Measurements from ENCODE around the gene KCNMA1. TPM values are rescaled to one million over a fixed set of nuclear protein-coding genes. Genes with fewer than 3 reads are reported as not detected.

Gene KCNMA1
- total RNA-seq, 1 donor from 2014 or later, result 15.8 TPM

DNA sequence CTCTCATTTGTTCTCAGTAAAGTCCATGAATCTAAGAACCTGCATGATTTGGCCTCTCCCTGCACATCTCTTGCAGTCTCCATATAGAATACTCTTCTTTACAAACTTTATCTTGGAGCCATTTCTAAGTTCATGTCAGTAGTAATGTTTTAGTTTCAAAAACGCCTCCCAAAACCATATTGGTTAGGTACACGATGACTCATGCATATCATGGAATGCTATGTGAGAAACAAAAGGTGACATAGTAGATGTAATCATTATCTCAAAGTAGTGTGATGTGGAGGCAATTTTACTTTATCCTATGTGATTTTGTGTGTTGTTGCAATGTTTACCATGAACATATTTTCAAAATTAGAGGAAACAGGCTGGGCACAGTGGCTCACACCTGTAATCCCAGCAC is 520.7 kb downstream of the KCNMA1 start:
- H3K4me3 ChIP-seq (ENCODE audit: low read depth, low read length), result no peak overlapping the region
- TF ChIP-seq, protein P1, sequence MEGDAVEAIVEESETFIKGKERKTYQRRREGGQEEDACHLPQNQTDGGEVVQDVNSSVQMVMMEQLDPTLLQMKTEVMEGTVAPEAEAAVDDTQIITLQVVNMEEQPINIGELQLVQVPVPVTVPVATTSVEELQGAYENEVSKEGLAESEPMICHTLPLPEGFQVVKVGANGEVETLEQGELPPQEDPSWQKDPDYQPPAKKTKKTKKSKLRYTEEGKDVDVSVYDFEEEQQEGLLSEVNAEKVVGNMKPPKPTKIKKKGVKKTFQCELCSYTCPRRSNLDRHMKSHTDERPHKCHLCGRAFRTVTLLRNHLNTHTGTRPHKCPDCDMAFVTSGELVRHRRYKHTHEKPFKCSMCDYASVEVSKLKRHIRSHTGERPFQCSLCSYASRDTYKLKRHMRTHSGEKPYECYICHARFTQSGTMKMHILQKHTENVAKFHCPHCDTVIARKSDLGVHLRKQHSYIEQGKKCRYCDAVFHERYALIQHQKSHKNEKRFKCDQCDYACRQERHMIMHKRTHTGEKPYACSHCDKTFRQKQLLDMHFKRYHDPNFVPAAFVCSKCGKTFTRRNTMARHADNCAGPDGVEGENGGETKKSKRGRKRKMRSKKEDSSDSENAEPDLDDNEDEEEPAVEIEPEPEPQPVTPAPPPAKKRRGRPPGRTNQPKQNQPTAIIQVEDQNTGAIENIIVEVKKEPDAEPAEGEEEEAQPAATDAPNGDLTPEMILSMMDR (IDR thresholded peaks at IDR 0.05; ENCODE audit: insufficient read depth, low read length, severe bottlenecking), result no peak
- no peaks in the 10 kb centered on the region for H3K27me3 ChIP-seq (ENCODE audit: control insufficient read depth, insufficient read depth, low read length)
- peak; percentile 63 for DNase-seq (ENCODE audit: low read depth)
- no peak for FAIRE-seq
- H3K36me3 ChIP-seq (ENCODE audit: control insufficient read depth, insufficient read depth, low read length), result no peaks in the 10 kb centered on the region

DNA sequence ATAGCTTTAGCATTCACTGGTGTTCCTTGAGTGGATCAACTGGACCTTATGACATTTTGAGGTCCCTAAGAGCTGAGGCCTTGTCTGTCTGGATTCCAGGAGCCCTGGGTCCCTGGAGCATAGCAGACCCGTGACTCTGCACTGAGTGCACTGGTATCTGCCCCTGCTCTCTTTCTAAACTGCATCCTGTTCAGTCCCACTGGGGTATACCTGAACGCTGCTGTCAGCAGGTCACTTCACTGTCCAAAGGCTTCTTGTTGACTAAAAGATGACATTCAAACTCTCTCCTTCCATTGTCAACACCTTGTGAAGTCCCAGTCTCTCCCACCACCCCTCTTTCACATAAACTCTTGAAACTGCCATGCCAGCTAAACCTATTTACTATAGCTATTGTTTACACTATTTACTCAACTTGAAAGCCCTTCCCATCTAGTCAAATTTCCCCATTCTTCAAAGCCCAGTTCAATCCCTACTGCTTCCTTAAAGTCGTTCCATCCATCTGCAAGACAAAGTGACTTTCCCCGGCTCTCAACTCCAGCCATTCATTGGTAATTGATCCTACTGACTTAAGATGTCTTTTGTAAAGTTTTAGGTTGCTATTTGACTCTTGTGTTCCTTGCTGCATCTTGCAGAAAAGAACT is 523.3 kb downstream of the KCNMA1 start:
- DNase-seq (ENCODE audit: low read depth) (no peak), FAIRE-seq (no peak)
- Histone ChIP-seq H3K27me3 (ENCODE audit: control insufficient read depth, insufficient read depth, low read length) (no peaks in the 10 kb centered on the region), H3K4me3 (ENCODE audit: low read depth, low read length) (no peak overlapping the region), H3K36me3 (ENCODE audit: control insufficient read depth, insufficient read depth, low read length) (no peaks in the 10 kb centered on the region)
- TF ChIP-seq, protein P1 (IDR thresholded peaks at IDR 0.05; ENCODE audit: insufficient read depth, low read length, severe bottlenecking), result no peak

DNA sequence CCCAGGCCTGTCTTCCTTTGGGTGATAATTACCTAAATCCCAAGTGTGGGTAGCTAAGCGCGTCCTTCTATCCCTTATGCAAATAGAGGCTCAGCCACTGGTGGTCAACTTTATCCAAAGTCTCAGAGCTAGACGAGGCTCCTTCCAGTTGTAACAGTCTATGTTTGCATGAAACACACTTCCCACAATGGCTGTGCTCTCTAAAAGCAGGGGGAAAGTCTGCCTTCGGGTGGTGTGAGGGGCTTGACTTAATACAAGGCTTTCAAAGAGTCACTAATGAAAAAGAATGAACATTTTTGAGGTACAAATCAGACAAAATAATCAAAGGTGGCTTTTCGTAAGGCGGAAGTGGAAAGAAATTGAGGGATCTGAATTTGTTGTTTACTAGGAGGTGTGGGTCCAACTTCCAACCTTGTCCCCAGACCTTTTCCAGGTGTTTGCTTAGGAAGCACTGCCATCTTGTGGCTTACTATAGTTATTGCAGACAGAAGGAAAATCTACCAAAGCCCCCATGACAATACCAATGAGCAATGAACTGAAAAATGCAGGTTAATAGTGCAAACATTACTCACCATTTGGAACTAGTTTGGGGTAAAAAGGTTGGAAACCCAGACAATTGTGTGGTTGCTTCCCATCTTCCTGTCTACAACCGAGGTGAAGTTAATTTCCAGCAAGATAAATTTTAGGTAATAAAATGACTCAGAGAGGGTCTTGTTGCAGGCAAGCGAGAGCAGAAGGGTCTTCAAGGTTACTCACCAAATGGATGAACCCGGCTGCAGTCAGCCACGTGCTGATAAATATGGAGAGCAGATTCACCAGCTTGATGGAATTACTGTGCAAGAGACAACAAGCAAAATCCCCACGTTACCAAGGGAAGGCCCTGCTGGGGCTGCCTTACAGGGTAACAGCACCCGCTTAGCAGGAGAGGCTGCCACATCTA is 525.7 kb downstream of the KCNMA1 start:
- H3K36me3 ChIP-seq (ENCODE audit: control insufficient read depth, insufficient read depth, low read length), result no peaks in the 10 kb centered on the region
- no peak overlapping the region for H3K4me3 ChIP-seq (ENCODE audit: low read depth, low read length)
- TF ChIP-seq, protein P1 (IDR thresholded peaks at IDR 0.05; ENCODE audit: insufficient read depth, low read length, severe bottlenecking), result peak; percentile 67
- peak; percentile 68 for DNase-seq (ENCODE audit: low read depth)
- peak; percentile 76 for FAIRE-seq
- no peaks in the 10 kb centered on the region for H3K27me3 ChIP-seq (ENCODE audit: control insufficient read depth, insufficient read depth, low read length)

DNA sequence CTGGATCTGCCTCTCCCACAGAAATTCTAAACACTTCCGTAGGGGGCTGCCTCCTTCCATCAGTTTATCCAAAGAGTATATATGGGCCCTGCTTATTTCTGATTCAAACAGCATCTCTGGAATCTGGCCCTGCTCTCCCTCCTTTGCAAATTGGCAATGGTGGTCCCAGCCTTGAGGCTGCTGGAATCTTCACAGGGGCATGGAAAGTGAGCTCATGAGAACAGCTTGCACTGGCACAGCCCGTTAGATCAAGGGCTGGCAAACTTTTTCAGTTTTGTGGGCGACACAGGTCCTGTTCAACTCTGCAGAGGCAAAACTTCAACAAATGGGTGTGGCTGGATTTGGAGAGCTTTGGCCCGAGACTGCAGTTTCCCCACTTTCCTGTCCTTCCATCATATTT is 526.9 kb downstream of the KCNMA1 start:
- TF ChIP-seq, protein P1 (IDR thresholded peaks at IDR 0.05; ENCODE audit: insufficient read depth, low read length, severe bottlenecking), result no peak
- FAIRE-seq (no peak), DNase-seq (ENCODE audit: low read depth) (no peak)
- Histone ChIP-seq H3K36me3 (ENCODE audit: control insufficient read depth, insufficient read depth, low read length) (no peaks in the 10 kb centered on the region), H3K27me3 (ENCODE audit: control insufficient read depth, insufficient read depth, low read length) (no peaks in the 10 kb centered on the region), H3K4me3 (ENCODE audit: low read depth, low read length) (no peak overlapping the region)

DNA sequence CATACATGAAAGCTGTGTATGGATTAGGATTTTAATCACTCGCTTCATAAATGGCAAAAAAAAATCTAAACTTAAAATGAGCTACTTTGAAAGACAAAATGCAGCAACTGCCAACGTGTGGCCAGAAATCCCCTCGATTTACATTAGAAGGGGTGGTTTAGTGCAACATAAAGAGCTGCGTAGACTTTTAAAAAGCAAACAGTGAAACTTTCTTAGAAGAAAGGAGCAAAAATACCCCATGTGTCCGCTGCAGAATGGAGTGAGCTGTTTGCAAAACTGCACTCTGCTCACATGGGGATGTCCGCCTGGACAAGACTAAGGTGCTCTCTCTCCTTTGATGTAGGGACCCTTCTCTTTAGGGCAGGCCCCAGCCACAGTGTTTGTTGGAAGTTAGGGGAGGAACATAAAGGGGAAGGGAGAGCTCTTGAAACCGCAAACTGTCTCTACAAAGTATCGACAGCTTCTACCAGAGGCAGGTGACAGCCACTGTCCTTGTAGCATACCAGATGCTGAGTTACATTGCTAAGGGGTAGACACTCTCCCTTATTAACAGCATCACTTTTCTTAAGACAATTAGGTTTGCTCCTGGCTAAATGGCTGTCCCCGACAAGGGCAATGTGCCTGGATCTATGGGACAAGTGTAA is 528.1 kb downstream of the KCNMA1 start:
- Histone ChIP-seq H3K4me3 (ENCODE audit: low read depth, low read length) (no peak overlapping the region), H3K36me3 (ENCODE audit: control insufficient read depth, insufficient read depth, low read length) (no peaks in the 10 kb centered on the region), H3K27me3 (ENCODE audit: control insufficient read depth, insufficient read depth, low read length) (no peaks in the 10 kb centered on the region)
- no peak for DNase-seq (ENCODE audit: low read depth)
- FAIRE-seq, result no peak
- TF ChIP-seq, protein P1 (IDR thresholded peaks at IDR 0.05; ENCODE audit: insufficient read depth, low read length, severe bottlenecking), result no peak

All from bronchial epithelial cell (primary cell).